HG02973 (cell line): ENCODE data around the gene MAN2A1.
"Not testable (repeated sequence)": the region's sequence is repeated elsewhere in the genome, so short reads cannot be mapped to it uniquely, and the experiment has no call there.

Experiments
- ATAC-seq: cut with Tn5 transposase; IDR thresholded peaks from one replicate; pipeline ENCODE4 v1.9.1; 2021; ENCODE audit warnings: moderate library complexity; ENCODE audit not compliant: unreplicated experiment

The MAN2A1 gene

GRCh38 chr5:109857405-109858031, 167.8 kb downstream of the MAN2A1 start:
- no peak for ATAC-seq

GRCh38 chr5:109859537-109859936, 169.8 kb downstream of the MAN2A1 start:
- no peak for ATAC-seq

DNA sequence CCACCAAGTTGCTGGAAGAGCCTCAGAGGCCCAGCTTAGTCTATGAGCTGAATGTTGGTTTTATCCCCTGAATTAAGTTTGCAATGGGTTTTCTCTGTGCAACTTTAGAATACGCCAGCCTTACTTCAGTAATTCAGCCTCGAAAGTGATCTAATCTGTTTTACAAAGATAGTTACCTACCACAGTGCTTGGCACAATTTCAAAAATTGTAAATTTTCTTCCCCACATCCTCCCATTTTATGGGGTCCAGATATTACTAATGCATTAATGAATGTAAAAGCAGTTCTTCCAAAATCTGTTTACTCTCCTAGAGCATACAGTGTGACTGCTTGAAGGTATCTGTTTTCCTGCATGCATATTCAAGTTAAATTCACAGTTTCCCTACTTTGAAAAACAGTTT, 172.6 kb downstream of the MAN2A1 start:
- no peak for ATAC-seq

GRCh38 chr5:109863752-109864151, 174.0 kb downstream of the MAN2A1 start:
- ATAC-seq: no peak

DNA sequence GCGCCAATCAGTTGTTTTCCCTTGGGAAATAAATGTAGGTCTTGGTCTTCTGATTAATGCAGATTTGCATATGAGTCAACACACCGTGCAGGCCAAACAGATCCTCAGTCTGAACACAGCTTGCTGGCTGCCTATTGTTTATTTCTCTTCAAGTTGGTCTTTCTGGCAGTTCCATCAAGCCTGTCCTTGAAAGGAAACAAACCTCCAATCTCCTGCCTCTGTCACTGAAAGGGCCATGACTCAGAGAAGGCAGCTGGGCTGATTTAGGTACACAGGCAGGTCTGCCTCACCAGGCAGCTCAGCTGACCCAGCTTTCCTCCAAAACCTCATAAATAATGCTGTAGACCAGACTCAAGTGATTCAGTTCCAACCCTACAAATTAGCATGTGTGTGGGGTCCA, 175.9 kb downstream of the MAN2A1 start:
- no peak for ATAC-seq

GRCh38 chr5:109866051-109866450, 176.3 kb downstream of the MAN2A1 start:
- no peak for ATAC-seq

DNA sequence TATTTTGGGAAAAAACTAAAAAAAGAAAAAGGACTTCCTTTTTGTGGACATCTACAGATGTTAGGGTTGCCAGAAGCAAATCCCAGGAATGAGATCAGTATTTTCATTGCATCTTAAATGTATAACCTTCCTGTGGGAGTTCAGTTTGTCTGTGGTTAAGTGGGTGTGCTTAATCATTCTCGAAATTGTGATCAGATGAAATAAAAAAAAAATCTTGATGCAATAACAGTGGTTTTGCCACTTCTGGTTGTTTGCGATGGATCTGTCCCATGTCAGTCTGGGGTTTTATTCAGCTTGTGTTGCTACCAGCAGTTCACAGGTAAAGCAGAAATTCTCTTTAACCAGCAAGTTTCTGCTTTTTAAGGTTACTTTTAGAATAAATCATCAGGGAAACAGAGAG, 179.0 kb downstream of the MAN2A1 start:
- ATAC-seq: no peak

DNA sequence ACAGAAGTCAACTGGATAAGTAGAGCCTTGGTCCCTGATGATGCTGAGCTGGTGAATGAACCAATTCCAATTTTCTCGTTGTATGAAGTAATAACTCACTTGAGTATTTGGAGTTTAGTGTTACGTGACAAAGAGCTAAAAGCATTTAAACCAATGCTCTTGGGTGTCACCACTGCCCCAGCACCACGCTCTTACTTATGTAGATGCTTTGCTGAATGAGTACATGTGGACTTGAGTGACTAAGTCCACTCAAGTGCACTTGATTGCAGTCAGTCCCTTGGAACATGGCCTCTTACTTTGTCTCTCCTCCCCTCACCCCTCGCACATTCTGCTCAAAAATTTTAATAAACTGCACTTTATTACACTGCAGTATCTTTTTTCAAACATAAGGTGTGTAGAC, 184.0 kb downstream of the MAN2A1 start:
- ATAC-seq: no peak

- no peak for ATAC-seq
Measured at GRCh38 chr5:109874108-109874507, 184.4 kb downstream of the MAN2A1 start.

GRCh38 chr5:109876030-109876725, 186.5 kb downstream of the MAN2A1 start:
- no peak for ATAC-seq

- ATAC-seq: no peak
Measured at GRCh38 chr5:109876941-109877669, 187.4 kb downstream of the MAN2A1 start.

GRCh38 chr5:109877670-109878045, 187.9 kb downstream of the MAN2A1 start:
- ATAC-seq: no peak

DNA sequence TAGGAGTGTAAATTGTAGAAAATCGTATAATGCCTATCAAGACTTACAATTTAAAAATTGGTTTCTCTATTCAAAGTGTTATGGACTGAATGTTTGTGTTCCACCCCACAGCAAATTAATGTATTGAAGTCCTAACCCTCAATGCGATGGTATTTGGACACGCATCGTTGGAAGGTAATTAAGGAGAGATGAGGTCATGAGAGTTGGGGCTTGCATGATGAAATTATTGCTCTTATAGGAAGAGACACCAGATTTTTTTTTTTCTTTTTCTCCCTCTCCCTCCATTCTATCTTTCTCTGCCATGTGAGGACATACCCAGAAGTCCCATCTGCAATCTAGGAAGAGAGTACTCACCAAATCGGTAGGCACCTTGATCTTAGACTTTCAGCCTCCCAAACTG, 189.2 kb downstream of the MAN2A1 start:
- no peak for ATAC-seq

DNA sequence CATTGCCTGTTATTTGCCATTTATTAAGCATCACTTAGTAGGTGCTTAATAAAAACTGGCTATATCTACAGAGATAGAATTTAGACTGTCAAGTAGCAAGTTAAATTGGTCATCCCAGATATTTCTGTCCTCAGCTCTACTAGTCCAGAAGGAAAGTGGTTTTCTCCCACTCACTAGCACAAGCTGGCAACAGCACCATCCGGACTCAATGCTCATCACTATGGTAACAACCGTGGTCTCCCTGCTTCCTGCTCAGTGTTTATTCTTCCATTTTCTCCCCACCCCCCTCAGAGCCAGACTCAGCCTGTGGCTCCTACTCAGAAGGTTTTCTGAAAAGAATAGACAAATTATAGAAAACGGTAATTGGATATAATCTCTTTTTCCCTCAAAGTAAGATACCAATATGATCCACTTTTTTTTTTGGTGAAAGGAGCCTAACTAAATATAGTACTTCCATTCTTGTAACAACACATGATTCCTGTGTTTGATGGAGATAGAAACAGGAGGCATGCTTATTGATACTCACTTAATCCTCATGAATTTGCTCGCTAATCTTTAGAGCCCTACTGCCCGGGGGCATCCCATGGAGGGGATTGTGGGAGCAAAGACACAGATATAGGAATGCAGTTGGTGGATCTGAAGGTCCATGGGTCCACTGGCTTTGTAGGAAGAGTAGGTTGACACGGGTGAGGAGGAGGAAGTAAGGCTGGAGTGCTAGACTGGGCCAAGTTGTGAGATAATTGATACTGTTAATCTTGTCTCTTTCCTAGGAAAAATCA, 191.4 kb downstream of the MAN2A1 start:
- ATAC-seq: no peak

GRCh38 chr5:109882546-109882945, 192.8 kb downstream of the MAN2A1 start:
- no peak for ATAC-seq

- no peak for ATAC-seq
Measured at GRCh38 chr5:109884676-109885075, 194.9 kb downstream of the MAN2A1 start.

DNA sequence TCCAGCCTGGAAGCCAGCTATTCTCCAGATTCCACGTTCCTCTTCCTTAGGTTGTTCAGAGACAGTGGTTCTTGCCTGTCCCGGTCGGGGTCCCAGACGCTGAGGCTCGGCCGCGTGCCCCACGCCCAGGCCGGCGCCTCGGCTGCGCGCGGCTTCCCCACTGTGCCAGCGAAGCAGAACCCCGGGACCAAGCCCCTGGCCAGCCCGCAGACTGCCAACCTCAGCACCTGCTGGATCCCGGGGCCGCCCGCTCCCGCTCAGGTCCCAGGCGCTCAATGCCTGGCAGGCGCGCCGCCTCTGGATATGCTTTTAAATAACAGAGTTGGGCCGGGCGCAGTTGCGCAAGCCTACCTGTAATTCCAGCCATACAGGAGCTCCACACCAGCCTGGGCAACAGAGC, 195.5 kb downstream of the MAN2A1 start:
- no peak for ATAC-seq

GRCh38 chr5:109888989-109889388, 199.3 kb downstream of the MAN2A1 start:
- no peak for ATAC-seq

GRCh38 chr5:109893271-109893670, 203.5 kb downstream of the MAN2A1 start:
- not testable (repeated sequence) for ATAC-seq

- no peak for ATAC-seq
Measured at GRCh38 chr5:109898269-109899162, 208.8 kb downstream of the MAN2A1 start.
